ENCODE results near the gene OSBP2.

Gene OSBP2

GRCh38 chr22:30856741-30857502, 162.2 kb downstream of the OSBP2 start:
- DNase-seq = no peak

GRCh38 chr22:30857791-30858190, 163.1 kb downstream of the OSBP2 start:
- DNase-seq = no peak

- no peak for DNase-seq
Measured at GRCh38 chr22:30858976-30859713, 164.5 kb downstream of the OSBP2 start.

- DNase-seq = no peak
Measured at GRCh38 chr22:30859714-30860095, 165.0 kb downstream of the OSBP2 start.

- DNase-seq = no peak
Measured at GRCh38 chr22:30860176-30861105, 165.8 kb downstream of the OSBP2 start.

GRCh38 chr22:30861131-30861530, 166.5 kb downstream of the OSBP2 start:
- DNase-seq = no peak

GRCh38 chr22:30861688-30862552, 167.2 kb downstream of the OSBP2 start:
- no peak for DNase-seq

GRCh38 chr22:30863081-30863833, 168.6 kb downstream of the OSBP2 start:
- DNase-seq = no peak

GRCh38 chr22:30864441-30865420, 170.1 kb downstream of the OSBP2 start:
- no peak for DNase-seq

- DNase-seq = no peak
Measured at GRCh38 chr22:30865656-30866055, 171.0 kb downstream of the OSBP2 start.

GRCh38 chr22:30866216-30866615, 171.5 kb downstream of the OSBP2 start:
- DNase-seq = no peak

- no peak for DNase-seq
Measured at GRCh38 chr22:30866811-30867271, 172.2 kb downstream of the OSBP2 start.

- DNase-seq = no peak
Measured at GRCh38 chr22:30867746-30868662, 173.3 kb downstream of the OSBP2 start.

GRCh38 chr22:30868663-30869385, 174.2 kb downstream of the OSBP2 start:
- DNase-seq = peak; percentile 47 to 60

- DNase-seq = no peak
Measured at GRCh38 chr22:30869667-30870395, 175.2 kb downstream of the OSBP2 start.

GRCh38 chr22:30870451-30871345, 176.0 kb downstream of the OSBP2 start:
- no peak for DNase-seq

All from NCI-H2081 (cell line).